Measurements from ENCODE around the gene EXOC3L4. TPM values are rescaled to one million over a fixed set of nuclear protein-coding genes. Genes with fewer than 3 reads are reported as not detected.

EXOC3L4 gene
- total RNA-seq, 4 donors from 2014 or later = 0.64 to 0.75 TPM; not detected in 2

DNA sequence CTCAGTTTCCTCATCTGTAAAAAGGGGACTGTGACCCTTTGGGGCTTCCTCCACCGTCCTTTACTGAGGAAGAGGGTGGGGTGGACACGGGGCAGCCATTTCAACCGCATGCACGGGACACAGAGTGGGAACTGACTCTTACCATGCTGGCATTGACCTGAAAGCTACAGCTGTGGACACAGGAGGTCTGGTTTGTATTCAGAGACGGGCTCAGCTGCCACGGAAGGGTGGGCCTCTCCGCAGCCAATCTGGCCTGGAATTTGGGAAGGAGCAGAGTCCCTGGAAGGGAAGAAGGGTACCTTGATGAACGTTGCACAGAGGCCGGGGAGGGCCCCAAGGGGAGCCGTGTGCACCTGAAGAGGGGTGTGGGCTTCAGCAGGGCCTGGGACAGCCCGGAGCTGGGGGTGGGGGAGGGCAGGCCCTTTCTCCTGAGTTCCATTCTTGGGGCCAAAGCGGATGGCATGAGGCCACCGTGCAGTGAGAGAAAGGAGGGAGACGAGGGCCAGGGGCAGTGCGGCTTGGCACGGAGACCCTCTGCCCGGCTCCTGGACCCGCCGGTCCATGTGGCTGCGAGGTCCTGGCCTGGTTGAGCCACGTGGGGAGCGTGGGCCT lies 43.3 kb downstream of the EXOC3L4 start:
- no peak for DNase-seq (ENCODE audit: low spot score in 2 of 2)
- H3K4me3 ChIP-seq (ENCODE audit: low read depth, poor library complexity, severe bottlenecking) = no peak overlapping the region
- no peak for TF ChIP-seq POLR2A (IDR thresholded peaks at IDR 0.05)
- TF ChIP-seq, protein P1, sequence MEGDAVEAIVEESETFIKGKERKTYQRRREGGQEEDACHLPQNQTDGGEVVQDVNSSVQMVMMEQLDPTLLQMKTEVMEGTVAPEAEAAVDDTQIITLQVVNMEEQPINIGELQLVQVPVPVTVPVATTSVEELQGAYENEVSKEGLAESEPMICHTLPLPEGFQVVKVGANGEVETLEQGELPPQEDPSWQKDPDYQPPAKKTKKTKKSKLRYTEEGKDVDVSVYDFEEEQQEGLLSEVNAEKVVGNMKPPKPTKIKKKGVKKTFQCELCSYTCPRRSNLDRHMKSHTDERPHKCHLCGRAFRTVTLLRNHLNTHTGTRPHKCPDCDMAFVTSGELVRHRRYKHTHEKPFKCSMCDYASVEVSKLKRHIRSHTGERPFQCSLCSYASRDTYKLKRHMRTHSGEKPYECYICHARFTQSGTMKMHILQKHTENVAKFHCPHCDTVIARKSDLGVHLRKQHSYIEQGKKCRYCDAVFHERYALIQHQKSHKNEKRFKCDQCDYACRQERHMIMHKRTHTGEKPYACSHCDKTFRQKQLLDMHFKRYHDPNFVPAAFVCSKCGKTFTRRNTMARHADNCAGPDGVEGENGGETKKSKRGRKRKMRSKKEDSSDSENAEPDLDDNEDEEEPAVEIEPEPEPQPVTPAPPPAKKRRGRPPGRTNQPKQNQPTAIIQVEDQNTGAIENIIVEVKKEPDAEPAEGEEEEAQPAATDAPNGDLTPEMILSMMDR (IDR thresholded peaks at IDR 0.05) = no peak
- 78 to 83% methylated on average over 21 to 22 of the region's 22 CpGs for WGBS, 2 donors
- intact Hi-C loops (cut with DNase I; ENCODE audit: low total_unique reads) = no loop called here

DNA sequence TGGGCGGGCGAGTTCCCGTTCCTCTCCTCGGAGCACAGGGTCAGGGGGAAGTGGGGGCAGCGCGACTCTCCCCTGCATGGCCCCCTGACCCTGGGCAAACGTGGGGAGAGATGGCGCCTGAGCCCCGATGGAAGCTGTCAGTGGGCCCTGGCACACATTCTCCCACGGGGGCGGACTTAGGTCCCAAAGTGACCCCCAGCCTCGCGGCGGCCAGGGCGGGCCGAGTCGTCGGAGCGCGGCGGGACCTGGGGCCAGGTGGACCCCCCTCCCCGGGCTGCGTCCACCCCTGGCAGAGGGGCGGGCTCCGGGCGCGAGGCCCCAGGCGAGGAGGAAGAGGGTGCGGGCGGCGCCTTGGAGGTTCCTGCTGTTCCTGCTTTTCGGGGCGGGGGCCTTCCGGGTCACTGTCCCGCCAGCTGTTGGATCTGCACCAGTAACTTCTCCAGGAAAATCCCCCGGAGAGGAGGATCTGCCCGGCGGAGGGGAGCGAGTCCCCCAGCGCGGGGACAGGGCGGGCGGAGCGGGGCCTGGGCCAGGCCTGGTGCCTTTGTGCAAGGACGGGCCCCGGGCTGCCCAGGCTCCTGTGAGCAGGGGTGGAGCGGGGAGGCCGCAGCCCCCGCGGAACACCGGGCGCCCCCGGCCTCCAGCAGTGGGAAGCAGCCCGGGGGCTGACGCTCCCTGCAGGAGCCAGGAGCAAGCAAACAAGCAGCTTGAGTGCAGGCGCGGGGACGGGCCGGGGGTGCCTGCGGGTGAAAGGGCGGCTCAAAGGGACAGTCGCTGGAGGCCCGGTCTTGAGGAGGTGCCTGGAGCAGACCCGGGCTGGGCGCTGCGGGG lies 44.0 kb downstream of the EXOC3L4 start:
- TF ChIP-seq POLR2A (IDR thresholded peaks at IDR 0.05) = no peak
- TF ChIP-seq, protein P1 (IDR thresholded peaks at IDR 0.05) = no peak
- no peak for DNase-seq (ENCODE audit: low spot score in 2 of 2)
- no peak overlapping the region for H3K4me3 ChIP-seq (ENCODE audit: low read depth, poor library complexity, severe bottlenecking)
- intact Hi-C loops (cut with DNase I; ENCODE audit: low total_unique reads) = no loop called here
- WGBS, 2 donors = 47 to 53% methylated on average over 36 to 37 of the region's 66 CpGs

DNA sequence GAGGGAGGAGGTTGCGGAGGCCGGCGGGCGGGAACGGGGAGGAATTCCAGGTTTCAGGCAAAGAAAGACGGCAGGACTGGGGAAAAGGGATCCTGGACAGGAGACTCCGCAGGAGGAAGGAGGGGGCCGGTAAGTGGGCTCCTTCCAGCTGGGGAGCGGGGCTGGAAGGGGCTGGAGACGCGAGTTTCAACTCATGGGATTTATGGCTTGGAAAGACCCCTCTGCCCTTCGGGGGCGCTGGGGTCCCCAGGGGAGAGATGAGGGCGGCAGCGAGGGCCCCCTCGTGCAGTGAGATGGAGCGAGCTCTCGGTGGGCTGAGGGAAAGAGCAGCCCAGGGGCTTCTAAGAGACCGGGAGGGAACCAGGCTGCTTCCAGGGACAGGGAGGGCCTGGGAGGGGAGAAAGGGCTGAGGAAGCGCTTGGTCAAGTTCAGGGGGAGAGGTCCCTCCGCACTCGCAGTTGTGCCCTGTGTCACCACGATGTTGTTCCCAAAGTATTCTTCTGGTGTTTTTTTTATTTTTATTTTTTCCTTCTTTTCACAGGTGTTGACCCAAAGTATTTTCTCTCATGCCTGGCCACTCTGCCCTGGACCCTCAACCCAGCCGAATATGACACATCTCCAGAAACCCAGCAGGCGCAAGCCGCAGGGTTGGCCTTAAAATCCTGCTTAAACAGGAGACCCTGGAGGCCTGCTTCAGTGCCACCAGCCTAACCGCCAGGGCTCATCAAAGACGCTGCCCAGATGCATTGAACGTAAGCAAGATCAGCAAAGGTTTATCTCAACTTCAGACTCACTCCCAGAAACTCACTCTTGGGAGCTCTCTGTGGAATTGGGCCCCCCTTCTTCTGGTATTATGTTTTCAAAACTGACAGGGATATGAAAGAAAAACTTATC lies 44.9 kb downstream of the EXOC3L4 start:
- intact Hi-C loops (cut with DNase I; ENCODE audit: low total_unique reads) = no loop called here
- H3K4me3 ChIP-seq (ENCODE audit: low read depth, poor library complexity, severe bottlenecking) = no peak overlapping the region

DNA sequence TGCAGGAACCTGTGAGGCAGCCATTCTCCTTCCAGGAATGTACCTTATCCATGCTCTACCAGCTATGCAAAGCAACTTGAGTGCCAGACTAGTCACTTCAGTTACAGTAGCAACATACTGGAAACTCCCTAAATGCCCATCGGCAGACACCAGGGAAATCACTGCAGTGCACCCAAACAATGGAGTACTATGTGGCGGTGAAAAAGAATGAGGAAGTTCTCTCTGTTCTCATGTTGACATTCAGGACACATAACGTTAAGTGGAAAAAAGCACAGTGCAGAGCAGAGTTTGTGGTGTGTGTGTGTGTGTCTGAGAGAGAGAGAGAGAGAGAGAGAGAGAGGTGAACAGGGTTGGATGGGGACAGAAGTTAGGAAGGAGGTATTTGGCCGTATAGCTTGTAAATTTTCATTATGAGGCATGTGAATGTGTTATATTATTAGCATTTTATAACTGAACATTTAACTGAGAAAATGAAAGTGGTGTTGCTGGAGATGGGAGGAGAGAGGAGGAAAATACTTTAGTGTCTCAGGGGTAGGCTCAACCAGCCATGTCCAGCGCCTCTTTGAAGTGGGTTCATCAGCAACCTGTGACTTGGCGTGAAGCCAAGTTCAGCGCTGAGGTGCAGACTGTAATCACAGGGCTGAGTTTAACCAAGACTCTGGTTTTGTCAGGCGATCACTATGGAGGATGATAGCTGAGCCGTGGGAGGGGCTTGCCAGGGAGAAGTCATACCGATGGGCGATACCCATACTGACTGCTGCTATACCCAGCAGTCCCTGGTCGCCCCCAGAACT lies 46.0 kb downstream of the EXOC3L4 start:
- DNase-seq (ENCODE audit: low spot score in 2 of 2) = no peak
- H3K4me3 ChIP-seq (ENCODE audit: low read depth, poor library complexity, severe bottlenecking) = no peak overlapping the region
- 42 to 50% methylated on average over 12 of the region's 12 CpGs for WGBS, 2 donors
- no peak for TF ChIP-seq POLR2A (IDR thresholded peaks at IDR 0.05)
- TF ChIP-seq, protein P1 (IDR thresholded peaks at IDR 0.05) = no peak
- intact Hi-C loops (cut with DNase I; ENCODE audit: low total_unique reads) = no loop called here

More for the DNA sequence above, 44.9 kb downstream of the EXOC3L4 start:
- TF ChIP-seq, protein P1 (IDR thresholded peaks at IDR 0.05) = no peak
- TF ChIP-seq POLR2A (IDR thresholded peaks at IDR 0.05) = no peak
- DNase-seq (ENCODE audit: low spot score in 2 of 2) = no peak
- 60 to 66% methylated on average over 29 of the region's 29 CpGs for WGBS, 2 donors

All from lower leg skin (tissue), 4 donors.